Dendritic cell treated with granulocyte-macrophage colony-stimulating factor and Interleukin-4, amounts not matched to agents 40 ng/mL and 50 ng/mL, for 4 days (primary cell): ENCODE measurements around the gene PRSS2.
A peak's percentile ranks its signal among the peaks of the same experiment; 100 is the strongest.
"Not testable (repeated sequence)": the region's sequence is repeated elsewhere in the genome, so short reads cannot be mapped to it uniquely, and the experiment has no call there.

Experiments
- H3K27ac Mint-ChIP-seq: one replicate; pipeline ENCODE4 v1.8.0; 2022; ENCODE audit warnings: mild to moderate bottlenecking, mixed read lengths
- H3K27me3 Mint-ChIP-seq: one replicate; pipeline ENCODE4 v1.8.0; 2022; ENCODE audit warnings: mild to moderate bottlenecking, mixed read lengths
- H3K36me3 Mint-ChIP-seq: one replicate; pipeline ENCODE4 v1.8.0; 2022; ENCODE audit warnings: low read depth, mixed read lengths
- H3K4me1 Mint-ChIP-seq: one replicate; pipeline ENCODE4 v1.8.0; 2022; ENCODE audit warnings: low read depth, mixed read lengths
- H3K4me3 Mint-ChIP-seq: one replicate; pipeline ENCODE4 v1.8.0; 2022; ENCODE audit warnings: mild to moderate bottlenecking, moderate library complexity, mixed read lengths
- H3K9me3 Mint-ChIP-seq: one replicate; pipeline ENCODE4 v1.8.0; 2022; ENCODE audit warnings: mixed read lengths
- intact Hi-C: fragments of 100-400 bp; cut with micrococcal nuclease; formaldehyde crosslinking; loops from one replicate; pipeline ENCODE4 v1.15.0; 2022

Gene PRSS2

DNA sequence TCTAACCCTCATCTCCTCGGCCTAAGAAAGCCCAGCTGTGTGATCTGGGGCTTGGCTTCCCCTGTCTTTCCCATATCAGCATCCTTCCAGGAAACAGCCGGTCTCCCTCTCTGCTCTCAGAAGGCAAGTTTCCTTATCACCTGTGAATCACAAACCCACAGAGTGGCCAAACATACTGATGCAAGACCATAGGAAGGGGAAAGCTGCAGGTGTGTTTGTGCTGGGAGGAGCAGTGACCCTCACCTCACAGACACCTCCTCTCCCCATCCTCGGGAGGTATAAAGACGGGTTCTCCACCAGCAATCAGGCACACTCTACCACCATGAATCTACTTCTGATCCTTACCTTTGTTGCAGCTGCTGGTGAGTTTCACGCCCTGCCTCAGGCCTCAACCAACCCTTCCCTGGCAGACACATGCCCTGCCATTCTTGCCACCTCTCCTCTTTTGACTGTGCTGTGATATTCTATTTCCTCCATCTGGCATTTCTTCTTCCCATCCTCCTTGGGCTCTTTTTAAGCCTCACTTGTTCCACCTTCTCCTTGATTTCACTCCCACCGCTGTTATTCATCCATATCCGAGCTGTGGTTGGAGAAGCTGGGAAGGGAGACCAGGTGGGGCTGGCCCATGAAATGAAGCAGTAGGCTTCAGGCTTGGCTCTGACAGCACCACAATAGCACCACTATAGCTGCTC, at the start of gene PRSS2:
PRSS2 (plus strand) TSS at position 310 of the 692 bp plus-strand sequence; CDS start at position 323, 13 bp downstream.
- intact Hi-C loops, result no loop called here
- Mint-ChIP-seq H3K27ac (no peak within 1 kb of the TSS), H3K27me3 (peaks cover 7% of the 10 kb centered on the region), H3K4me1 (no peaks in the 10 kb centered on the region), H3K36me3 (no peaks in the 10 kb centered on the region), H3K4me3 (no peak within 1 kb of the TSS), H3K9me3 (no peaks in the 10 kb centered on the region)

DNA sequence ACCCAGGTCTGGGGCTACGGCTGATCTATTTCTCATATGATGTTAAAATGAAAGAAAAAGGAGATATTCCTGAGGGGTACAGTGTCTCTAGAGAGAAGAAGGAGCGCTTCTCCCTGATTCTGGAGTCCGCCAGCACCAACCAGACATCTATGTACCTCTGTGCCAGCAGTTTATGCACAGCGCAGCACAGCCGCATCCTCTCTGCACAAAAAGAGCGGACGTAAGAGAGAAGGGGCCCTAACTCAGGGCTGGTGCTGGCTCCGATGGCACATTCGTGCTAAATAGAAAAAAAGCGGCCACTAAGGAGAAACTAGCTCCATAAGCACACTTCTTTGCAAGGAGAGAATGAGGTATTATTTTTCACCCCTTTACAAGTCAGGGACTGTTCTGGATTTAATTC, 49.8 kb upstream of the PRSS2 start:
- Mint-ChIP-seq H3K4me1 (peaks cover 32% of the 10 kb centered on the region), H3K9me3 (no peaks in the 10 kb centered on the region), H3K4me3 (no peak overlapping the region), H3K27me3 (peaks cover 31% of the 10 kb centered on the region), H3K27ac (no peak overlapping the region), H3K36me3 (no peaks in the 10 kb centered on the region)
- intact Hi-C loops, result no loop called here

DNA sequence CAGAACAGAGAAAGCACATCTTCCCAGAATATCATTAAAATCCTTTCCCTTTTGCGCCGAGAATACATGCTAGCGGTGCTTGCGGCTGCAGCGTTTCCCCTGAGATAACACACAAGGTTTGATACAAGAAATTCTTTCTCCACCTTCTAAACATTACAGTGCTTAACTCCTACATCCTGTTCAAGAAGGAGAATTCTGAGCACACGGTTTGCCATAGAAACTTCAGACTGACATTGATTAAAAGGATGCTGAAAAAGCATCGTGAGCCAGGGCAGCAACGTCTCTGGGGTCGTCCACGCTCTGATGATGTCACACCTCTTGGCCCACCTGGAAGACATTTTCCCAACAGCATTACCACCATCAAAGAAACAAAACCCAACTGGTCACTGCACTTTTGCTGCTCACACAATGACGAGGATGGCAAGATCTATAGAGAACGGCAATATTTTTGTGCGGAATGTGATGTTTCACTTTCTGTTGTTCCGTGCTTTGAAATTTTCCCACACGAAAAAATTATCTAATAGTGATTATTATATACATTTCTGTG, 48.4 kb upstream of the PRSS2 start:
- Mint-ChIP-seq H3K4me1 (peaks cover 22% of the 10 kb centered on the region), H3K27ac (no peak overlapping the region), H3K27me3 (peaks cover 26% of the 10 kb centered on the region), H3K36me3 (no peaks in the 10 kb centered on the region), H3K9me3 (no peaks in the 10 kb centered on the region), H3K4me3 (peak overlapping the region; percentile 37)
- intact Hi-C loops, result no loop called here

DNA sequence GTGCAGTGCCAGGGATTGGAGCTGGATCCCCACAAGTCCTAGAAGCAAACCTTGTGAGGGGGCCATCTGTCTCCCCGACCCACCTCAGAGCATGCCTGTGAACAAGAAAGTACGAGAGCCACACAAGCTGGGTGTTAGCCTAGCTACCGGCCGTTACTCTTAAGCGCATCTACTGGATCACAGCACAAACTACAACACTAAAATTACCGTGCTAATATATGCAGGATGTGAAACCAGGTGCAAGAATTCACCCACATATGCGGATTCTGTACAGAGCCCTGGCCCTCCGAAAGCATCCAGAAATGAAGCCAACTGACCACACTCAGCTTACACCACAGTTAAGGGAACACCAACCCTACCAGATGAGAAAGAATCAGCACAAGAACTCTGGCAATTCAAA, 37.5 kb upstream of the PRSS2 start:
- no peak overlapping the region for H3K4me3 Mint-ChIP-seq
- no peaks in the 10 kb centered on the region for H3K9me3 Mint-ChIP-seq
- intact Hi-C loops, result no loop called here
- H3K27ac Mint-ChIP-seq, result no peak overlapping the region
- H3K27me3 Mint-ChIP-seq, result no peaks in the 10 kb centered on the region
- no peaks in the 10 kb centered on the region for H3K36me3 Mint-ChIP-seq
- H3K4me1 Mint-ChIP-seq, result no peaks in the 10 kb centered on the region

DNA sequence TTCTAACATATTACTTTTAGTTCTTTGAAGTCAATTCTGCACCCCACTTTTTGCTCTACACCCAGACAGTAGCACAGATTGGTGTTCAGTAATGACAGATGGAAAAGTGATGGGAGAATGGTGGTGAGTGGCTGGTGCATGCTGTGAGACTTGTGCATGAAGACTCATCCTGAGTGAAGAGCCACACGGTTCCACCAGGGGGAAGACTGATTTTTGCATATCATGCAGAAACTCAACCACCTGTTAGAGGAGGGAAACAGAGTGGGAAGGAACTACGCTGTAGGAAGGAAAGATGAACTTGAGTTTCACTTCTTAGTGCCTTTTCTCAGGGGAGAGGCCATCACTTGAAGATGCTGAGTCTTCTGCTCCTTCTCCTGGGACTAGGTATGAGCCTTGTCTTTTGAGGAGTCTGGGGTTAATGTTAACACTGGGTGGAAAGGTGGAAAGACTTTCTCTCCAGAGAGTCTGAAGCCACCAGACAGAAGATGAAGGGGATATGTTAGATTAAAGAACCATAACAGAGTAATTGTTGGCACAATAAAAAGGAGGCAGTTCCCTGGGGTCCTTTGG, 30.8 kb upstream of the PRSS2 start:
- Mint-ChIP-seq H3K4me1 (peaks cover 1% of the 10 kb centered on the region), H3K27ac (no peak overlapping the region), H3K36me3 (no peaks in the 10 kb centered on the region), H3K9me3 (no peaks in the 10 kb centered on the region), H3K27me3 (no peaks in the 10 kb centered on the region), H3K4me3 (no peak overlapping the region)
- intact Hi-C loops, result no loop called here

DNA sequence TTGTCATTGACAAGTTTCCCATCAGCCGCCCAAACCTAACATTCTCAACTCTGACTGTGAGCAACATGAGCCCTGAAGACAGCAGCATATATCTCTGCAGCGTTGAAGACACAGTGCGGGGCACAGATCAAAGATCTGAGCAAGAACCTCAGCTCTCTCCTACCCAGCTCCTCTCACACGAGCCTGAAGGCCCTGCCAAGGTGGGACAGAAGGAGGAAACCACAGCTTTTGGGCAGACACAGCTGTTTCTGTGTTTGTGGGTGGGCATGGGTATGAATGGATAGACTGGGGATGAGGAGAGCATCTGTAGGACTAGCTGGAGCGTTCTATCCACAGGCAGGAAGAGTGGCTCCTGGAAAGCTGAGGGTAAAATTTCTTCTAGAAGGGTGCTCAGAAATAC, 30.0 kb upstream of the PRSS2 start:
- Mint-ChIP-seq H3K4me1 (peaks cover 6% of the 10 kb centered on the region), H3K36me3 (no peaks in the 10 kb centered on the region), H3K4me3 (no peak overlapping the region), H3K9me3 (no peaks in the 10 kb centered on the region), H3K27me3 (no peaks in the 10 kb centered on the region), H3K27ac (no peak overlapping the region)
- intact Hi-C loops, result no loop called here

DNA sequence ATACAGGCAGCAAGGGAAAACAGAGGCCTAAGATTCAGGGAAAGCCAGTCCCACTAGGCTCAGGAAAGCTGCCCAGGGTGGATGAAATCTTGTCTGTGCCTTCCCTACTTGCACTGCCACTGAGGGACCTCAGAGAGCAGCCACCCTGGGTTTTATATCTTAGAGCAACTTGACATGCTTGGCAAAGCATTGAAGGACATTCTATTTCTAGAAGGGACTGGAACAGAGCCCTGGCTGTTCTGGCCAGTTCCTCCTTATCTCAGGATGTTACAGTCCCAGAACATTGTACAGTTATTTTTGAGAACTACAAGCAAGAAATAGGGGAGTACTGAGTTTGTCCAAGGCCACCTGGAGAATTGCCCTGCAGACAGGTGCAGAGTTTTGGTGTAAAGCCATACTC, 28.8 kb upstream of the PRSS2 start:
- H3K27me3 Mint-ChIP-seq, H3K4me3 Mint-ChIP-seq, intact Hi-C loops, H3K27ac Mint-ChIP-seq, H3K36me3 Mint-ChIP-seq, H3K9me3 Mint-ChIP-seq: not testable (repeated sequence)
- peaks cover 15% of the 10 kb centered on the region for H3K4me1 Mint-ChIP-seq

DNA sequence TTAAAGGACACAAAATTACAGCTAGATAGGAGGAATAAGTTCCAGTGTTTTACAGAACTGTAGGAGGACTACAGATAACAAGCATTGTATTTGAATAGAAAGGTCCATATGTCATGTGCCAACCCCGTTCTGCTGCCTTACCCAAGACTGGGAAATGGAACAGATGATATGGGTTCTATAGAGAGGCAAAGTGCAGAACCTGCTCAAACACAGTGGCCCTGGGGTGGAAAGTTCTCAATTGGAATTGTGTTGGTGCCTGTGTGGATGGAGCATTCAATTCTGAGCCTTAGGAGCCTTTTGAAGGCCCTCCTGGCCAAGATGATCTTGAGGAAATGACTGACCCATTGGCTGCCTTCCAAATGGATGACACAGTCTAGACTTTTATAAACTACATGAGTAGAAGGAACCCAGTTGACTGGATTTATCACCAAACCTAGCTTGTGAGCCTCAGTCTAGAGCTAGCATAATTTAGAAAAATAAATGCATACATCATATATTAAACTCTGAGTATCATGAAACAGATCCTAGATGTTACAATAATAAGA, 25.6 kb upstream of the PRSS2 start:
- H3K27me3 Mint-ChIP-seq, result peaks cover 5% of the 10 kb centered on the region
- no peak overlapping the region for H3K27ac Mint-ChIP-seq
- no peak overlapping the region for H3K4me3 Mint-ChIP-seq
- no peaks in the 10 kb centered on the region for H3K9me3 Mint-ChIP-seq
- H3K36me3 Mint-ChIP-seq, result no peaks in the 10 kb centered on the region
- H3K4me1 Mint-ChIP-seq, result peaks cover 15% of the 10 kb centered on the region
- intact Hi-C loops, result no loop called here

DNA sequence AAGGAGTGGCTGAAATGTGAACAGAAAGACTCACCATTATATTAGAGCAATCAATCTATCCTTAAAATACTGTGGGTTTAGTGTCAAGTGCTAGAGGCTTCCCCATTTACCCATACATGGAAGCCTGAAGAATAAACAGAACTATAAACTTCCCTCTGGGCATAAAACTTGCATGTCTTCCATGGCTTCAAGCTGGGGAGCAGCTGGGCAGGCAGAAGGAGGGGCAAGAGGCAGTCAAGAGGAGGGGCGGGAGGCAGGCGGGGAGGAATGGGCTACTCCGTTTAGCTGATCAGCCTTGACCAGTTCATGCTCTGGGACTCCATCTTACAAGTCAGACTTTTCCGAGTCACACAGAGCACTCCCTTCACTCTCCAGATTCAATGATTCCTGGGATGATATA, 25.0 kb upstream of the PRSS2 start:
- no peak overlapping the region for H3K4me3 Mint-ChIP-seq
- no peak overlapping the region for H3K27ac Mint-ChIP-seq
- intact Hi-C loops, result no loop called here
- H3K27me3 Mint-ChIP-seq, result peaks cover 5% of the 10 kb centered on the region
- H3K9me3 Mint-ChIP-seq, result no peaks in the 10 kb centered on the region
- peaks cover 15% of the 10 kb centered on the region for H3K4me1 Mint-ChIP-seq
- no peaks in the 10 kb centered on the region for H3K36me3 Mint-ChIP-seq

DNA sequence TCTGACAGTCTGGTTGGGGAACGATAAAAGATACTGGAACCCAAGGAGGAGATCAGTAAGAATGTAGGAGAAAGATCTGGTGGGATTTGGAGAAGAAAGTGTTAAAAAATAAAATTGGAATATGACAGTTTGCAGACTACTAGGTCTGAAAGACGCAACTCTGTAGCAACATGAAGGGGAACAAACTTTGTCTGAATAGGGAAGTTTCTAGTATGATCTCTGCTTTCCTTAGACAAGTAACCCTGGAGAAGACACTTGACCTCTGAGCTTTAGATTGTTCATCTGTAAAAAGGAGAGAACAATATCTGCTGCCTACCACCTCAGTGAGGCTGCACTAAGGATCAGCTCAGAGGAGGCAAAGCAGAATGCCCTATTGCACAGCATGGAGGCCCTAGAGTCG, 24.5 kb upstream of the PRSS2 start:
- Mint-ChIP-seq H3K27me3 (peaks cover 5% of the 10 kb centered on the region), H3K27ac (no peak overlapping the region), H3K36me3 (no peaks in the 10 kb centered on the region), H3K4me1 (peaks cover 15% of the 10 kb centered on the region), H3K9me3 (no peaks in the 10 kb centered on the region), H3K4me3 (no peak overlapping the region)
- intact Hi-C loops, result no loop called here

DNA sequence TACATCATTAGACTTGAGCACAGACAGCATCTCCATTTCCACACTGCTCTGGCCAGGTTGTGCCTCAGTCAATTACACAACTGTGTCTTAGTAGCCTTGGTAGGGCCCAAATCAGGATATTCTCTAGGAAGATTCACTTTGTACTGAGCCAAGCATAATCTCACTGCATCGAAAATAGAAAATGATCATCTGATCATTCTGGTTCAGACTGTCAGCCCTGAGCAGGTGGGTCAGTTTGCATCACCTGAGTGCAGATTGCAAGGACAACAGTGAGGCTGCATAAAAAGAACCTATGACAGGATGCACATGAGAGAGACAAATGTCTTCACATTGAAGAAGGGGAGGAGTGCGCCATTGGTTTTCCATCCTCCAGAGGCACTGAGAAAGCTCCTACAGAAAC, 22.4 kb upstream of the PRSS2 start:
- H3K4me3 Mint-ChIP-seq, H3K36me3 Mint-ChIP-seq, H3K27ac Mint-ChIP-seq, intact Hi-C loops, H3K9me3 Mint-ChIP-seq, H3K27me3 Mint-ChIP-seq: not testable (repeated sequence)
- H3K4me1 Mint-ChIP-seq, result peaks cover 15% of the 10 kb centered on the region

DNA sequence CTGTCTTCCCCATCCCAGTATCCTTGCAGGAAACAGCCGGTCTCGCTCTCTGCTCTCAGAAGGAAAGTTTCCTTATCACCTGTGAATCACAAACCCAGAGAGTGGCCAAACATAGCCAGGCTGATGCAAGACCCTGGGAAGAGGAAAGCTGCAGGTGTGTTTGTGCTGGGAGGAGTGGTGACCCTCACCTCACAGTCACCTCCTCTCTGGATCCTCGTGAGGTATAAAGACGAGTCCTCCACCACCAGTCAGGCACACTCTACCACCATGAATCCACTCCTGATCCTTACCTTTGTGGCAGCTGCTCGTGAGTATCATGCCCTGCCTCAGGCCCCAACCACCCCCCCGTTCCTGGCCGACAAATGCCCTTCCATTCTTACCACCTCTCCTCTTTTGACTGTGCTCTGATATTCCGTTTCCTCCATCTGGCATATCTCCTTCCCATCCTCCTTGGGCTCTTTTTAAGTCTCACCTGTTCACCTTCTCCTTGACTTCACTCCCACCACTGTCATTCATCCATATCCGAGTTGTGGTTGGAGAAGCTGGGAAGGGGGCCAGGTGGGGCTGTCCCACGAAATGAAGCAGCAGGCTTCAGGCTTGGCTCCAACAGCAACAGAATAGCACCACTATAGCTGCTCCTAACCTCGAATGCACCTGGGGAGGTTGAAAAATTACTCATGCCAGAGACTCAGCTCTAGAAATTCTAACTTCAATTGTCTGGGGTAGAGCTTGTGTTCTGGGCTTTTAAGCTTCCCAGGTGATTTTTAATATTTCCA, 21.4 kb upstream of the PRSS2 start, which contains the start of gene PRSS1:
PRSS1 (plus strand) TSS at position 255 of the 776 bp plus-strand sequence; CDS start at position 268, 13 bp downstream.
- Mint-ChIP-seq H3K27ac (no peak within 1 kb of the TSS), H3K36me3 (no peaks in the 10 kb centered on the region), H3K4me1 (peaks cover 15% of the 10 kb centered on the region)

DNA sequence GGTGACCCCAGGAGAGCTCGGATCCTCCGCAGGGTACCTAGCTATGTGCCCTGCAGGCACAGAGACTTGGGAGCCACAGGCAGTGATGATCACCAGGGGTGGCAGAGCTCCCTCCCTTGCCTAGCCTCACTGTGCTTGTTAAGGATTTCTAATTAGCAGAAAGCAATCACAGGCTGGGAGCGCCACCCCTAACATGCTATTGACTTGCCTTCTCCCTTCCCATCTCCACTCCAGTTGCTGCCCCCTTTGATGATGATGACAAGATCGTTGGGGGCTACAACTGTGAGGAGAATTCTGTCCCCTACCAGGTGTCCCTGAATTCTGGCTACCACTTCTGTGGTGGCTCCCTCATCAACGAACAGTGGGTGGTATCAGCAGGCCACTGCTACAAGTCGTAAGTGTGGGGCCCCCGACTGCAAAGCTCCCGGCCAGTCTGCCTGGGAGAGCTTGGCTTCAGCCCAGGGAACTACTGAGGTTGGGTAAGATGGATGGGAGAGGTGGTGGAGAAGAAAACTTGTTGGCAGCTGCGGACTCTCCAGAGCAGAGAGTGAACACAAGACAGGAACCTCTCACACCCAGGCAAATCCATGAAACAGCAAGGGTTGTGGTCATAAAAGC, 20.3 kb upstream of the PRSS2 start:
- peaks cover 5% of the 10 kb centered on the region for H3K27me3 Mint-ChIP-seq
- no peak overlapping the region for H3K4me3 Mint-ChIP-seq
- peaks cover 10% of the 10 kb centered on the region for H3K4me1 Mint-ChIP-seq
- intact Hi-C loops, result no loop called here
- H3K9me3 Mint-ChIP-seq, result no peaks in the 10 kb centered on the region
- H3K36me3 Mint-ChIP-seq, result no peaks in the 10 kb centered on the region
- H3K27ac Mint-ChIP-seq, result no peak overlapping the region

More for the DNA sequence above, 21.4 kb upstream of the PRSS2 start, which contains the start of gene PRSS1:
- intact Hi-C loops, result no loop called here
- no peak within 1 kb of the TSS for H3K4me3 Mint-ChIP-seq
- no peaks in the 10 kb centered on the region for H3K9me3 Mint-ChIP-seq
- H3K27me3 Mint-ChIP-seq, result peaks cover 5% of the 10 kb centered on the region
